Measurements from ENCODE around the gene DCANP1. TPM values are rescaled to one million over a fixed set of nuclear protein-coding genes. Genes with fewer than 3 reads are reported as not detected.

The DCANP1 gene
- total RNA-seq, 2 experiments from 2014 or later, result not detected

- BruUV-seq (replicated peaks), result no TSS peak
- H3K9me2 ChIP-seq (ENCODE audit: insufficient read depth, low read length), result no peaks in the 10 kb centered on the region
- ChIA-PET CTCF (ENCODE audit: unreplicated experiment) (no interaction called here), POLR2A (no interaction called here)
- no peaks in the 10 kb centered on the region for H3K9me3 ChIP-seq (ENCODE audit: low read length)
- H3K4me2 ChIP-seq (ENCODE audit: low read length), result no peak overlapping the region
- no peaks in the 10 kb centered on the region for H3K36me3 ChIP-seq (ENCODE audit: insufficient read depth, low read length)
- H3K4me3 ChIP-seq (ENCODE audit: low read depth, low read length, poor library complexity, severe bottlenecking), result no peak overlapping the region
- no peaks in the 10 kb centered on the region for H4K20me1 ChIP-seq (ENCODE audit: insufficient read depth, low read length)
- H3K79me2 ChIP-seq (ENCODE audit: insufficient read depth, low read depth, low read length), result no peaks in the 10 kb centered on the region
- TF ChIP-seq CTCF (conservative IDR thresholded peaks at IDR 0.05; ENCODE audit: low read length), result no peak
- no peak for TF ChIP-seq EZH2phosphoT487 (IDR thresholded peaks at IDR 0.05; ENCODE audit: borderline replicate concordance, low read depth, low read length)
- no peak for DNase-seq (ENCODE audit: low spot score)
- intact Hi-C loops (cut with micrococcal nuclease; ENCODE audit: unreplicated experiment), result no loop called here
- H2AFZ ChIP-seq (ENCODE audit: low read length), result no peak overlapping the region
- no peaks in the 10 kb centered on the region for H3K4me1 ChIP-seq (ENCODE audit: insufficient read depth, low read length, poor library complexity, severe bottlenecking)
- no peak overlapping the region for H3K27ac ChIP-seq (ENCODE audit: low read depth, low read length, poor library complexity, severe bottlenecking)
Measured at GRCh38 chr5:135444360-135444759, 2.8 kb downstream of the DCANP1 start.

- Histone ChIP-seq H3K36me3 (ENCODE audit: insufficient read depth, low read length) (no peaks in the 10 kb centered on the region), H3K4me2 (ENCODE audit: low read length) (no peak overlapping the region), H4K20me1 (ENCODE audit: insufficient read depth, low read length) (no peaks in the 10 kb centered on the region), H3K4me1 (ENCODE audit: insufficient read depth, low read length, poor library complexity, severe bottlenecking) (no peaks in the 10 kb centered on the region), H3K79me2 (ENCODE audit: insufficient read depth, low read depth, low read length) (no peaks in the 10 kb centered on the region), H2AFZ (ENCODE audit: low read length) (no peak overlapping the region), H3K9me2 (ENCODE audit: insufficient read depth, low read length) (no peaks in the 10 kb centered on the region), H3K9me3 (ENCODE audit: low read length) (no peaks in the 10 kb centered on the region), H3K4me3 (ENCODE audit: low read depth, low read length, poor library complexity, severe bottlenecking) (no peak overlapping the region), H3K27ac (ENCODE audit: low read depth, low read length, poor library complexity, severe bottlenecking) (no peak overlapping the region)
- intact Hi-C loops (cut with micrococcal nuclease; ENCODE audit: unreplicated experiment), result no loop called here
- CTCF ChIA-PET (ENCODE audit: unreplicated experiment), result no interaction called here
- no peak for DNase-seq (ENCODE audit: low spot score)
- POLR2A ChIA-PET, result no interaction called here
- no TSS peak for BruUV-seq (replicated peaks)
- TF ChIP-seq EZH2phosphoT487 (IDR thresholded peaks at IDR 0.05; ENCODE audit: borderline replicate concordance, low read depth, low read length) (no peak), CTCF (conservative IDR thresholded peaks at IDR 0.05; ENCODE audit: low read length) (no peak)
Measured at GRCh38 chr5:135443161-135443960, 3.8 kb downstream of the DCANP1 start.

GRCh38 chr5:135442431-135443160 is 4.6 kb downstream of the DCANP1 start:
- no peaks in the 10 kb centered on the region for H3K36me3 ChIP-seq (ENCODE audit: insufficient read depth, low read length)
- no peaks in the 10 kb centered on the region for H3K9me3 ChIP-seq (ENCODE audit: low read length)
- H3K4me1 ChIP-seq (ENCODE audit: insufficient read depth, low read length, poor library complexity, severe bottlenecking), result peaks cover 2% of the 10 kb centered on the region
- no peak overlapping the region for H2AFZ ChIP-seq (ENCODE audit: low read length)
- ChIA-PET CTCF (ENCODE audit: unreplicated experiment) (no interaction called here), POLR2A (interaction anchor here (0.5 kb wide), 1 partner anchor 40 kb away, joined by 7 read pairs; no protein-coding TSS in a partner anchor)
- no TSS peak for BruUV-seq (replicated peaks)
- no peak overlapping the region for H3K4me3 ChIP-seq (ENCODE audit: low read depth, low read length, poor library complexity, severe bottlenecking)
- H3K9me2 ChIP-seq (ENCODE audit: insufficient read depth, low read length), result no peaks in the 10 kb centered on the region
- no peak overlapping the region for H3K27ac ChIP-seq (ENCODE audit: low read depth, low read length, poor library complexity, severe bottlenecking)
- TF ChIP-seq EZH2phosphoT487 (IDR thresholded peaks at IDR 0.05; ENCODE audit: borderline replicate concordance, low read depth, low read length) (no peak), CTCF (conservative IDR thresholded peaks at IDR 0.05; ENCODE audit: low read length) (no peak)
- H4K20me1 ChIP-seq (ENCODE audit: insufficient read depth, low read length), result no peaks in the 10 kb centered on the region
- no peaks in the 10 kb centered on the region for H3K79me2 ChIP-seq (ENCODE audit: insufficient read depth, low read depth, low read length)
- no peak for DNase-seq (ENCODE audit: low spot score)
- intact Hi-C loops (cut with micrococcal nuclease; ENCODE audit: unreplicated experiment), result no loop called here
- H3K4me2 ChIP-seq (ENCODE audit: low read length), result no peak overlapping the region
